CD4-positive, alpha-beta T cell (primary cell): ENCODE results near the gene EEFSEC. TPM values are rescaled to one million over a fixed set of nuclear protein-coding genes. Genes with fewer than 3 reads are reported as not detected.

Source experiments
- ATAC-seq: fragments of 200-7000 bp; cut with Tn5 transposase; one replicate; pipeline ENCODE4 v1.10.0; 2022; ENCODE audit warnings: mild to moderate bottlenecking; ENCODE audit not compliant: poor library complexity
- CTCF ChIA-PET: fragments of 350-600 bp; sonication (Branson Sonifier 250); formaldehyde crosslinking; loops from one replicate; lab custom pipeline; 2021; ENCODE audit warnings: antibody characterized with exemption, inconsistent platforms; lab: Charles Lee
- POLR2A ChIA-PET: fragments of 350-600 bp; sonication (Branson Sonifier 250); formaldehyde crosslinking; loops from one replicate; lab custom pipeline; 2021; ENCODE audit warnings: antibody characterized with exemption, inconsistent platforms; lab: Charles Lee
- DNase-seq, 14 experiments: peaks; one replicate each; pipeline ENCODE4 v3.0.0-alpha.2; 2013 to 2020; ENCODE audit warnings: mixed read lengths in 2 of 14
- H3K27ac ChIP-seq, 2 donors: one replicate each; pipeline versions ENCODE4 v1.5.1 to v1.7.0; 2013; ENCODE audit warnings: low read length in 2 of 2, low read depth in 1 of 2, mild to moderate bottlenecking in 1 of 2
- H3K27me3 ChIP-seq, 2 experiments: 1 replicate in 1 of 2; 2 replicates in 1 of 2; pipeline versions ENCODE4 v1.6.1 to v1.7.0; 2013; ENCODE audit warnings: low read length in 2 of 2, control low read depth in 1 of 2, mild to moderate bottlenecking in 1 of 2, moderate library complexity in 1 of 2; ENCODE audit not compliant: insufficient read depth in 2 of 2, control insufficient read depth in 1 of 2
- H3K36me3 ChIP-seq: one replicate; pipeline ENCODE4 v1.6.1; 2013; ENCODE audit warnings: low read length, control low read depth; ENCODE audit not compliant: insufficient read depth
- H3K4me1 ChIP-seq: one replicate; pipeline ENCODE4 v1.6.1; 2013; ENCODE audit warnings: low read length, control low read depth; ENCODE audit not compliant: insufficient read depth
- H3K4me3 ChIP-seq: one replicate; pipeline ENCODE4 v1.5.1; 2013; ENCODE audit warnings: mild to moderate bottlenecking, low read length, moderate library complexity
- H3K9me3 ChIP-seq, 2 experiments: 1 replicate in 1 of 2; 2 replicates in 1 of 2; pipeline versions ENCODE4 v1.6.1 to v1.7.0; 2013; ENCODE audit warnings: low read length in 2 of 2, mild to moderate bottlenecking in 2 of 2, control low read depth in 1 of 2, moderate library complexity in 1 of 2; ENCODE audit not compliant: control insufficient read depth in 1 of 2, insufficient read depth in 1 of 2
- H3K27ac Mint-ChIP-seq: one replicate; pipeline ENCODE4 v1.8.0; 2020; ENCODE audit warnings: mixed read lengths
- H3K27me3 Mint-ChIP-seq: one replicate; pipeline ENCODE4 v1.8.0; 2021; ENCODE audit warnings: mixed read lengths
- H3K36me3 Mint-ChIP-seq: one replicate; pipeline ENCODE4 v1.8.0; 2021; ENCODE audit warnings: low read depth, mixed read lengths
- H3K4me1 Mint-ChIP-seq: one replicate; pipeline ENCODE4 v1.8.0; 2021; ENCODE audit warnings: low read depth, mixed read lengths
- H3K4me3 Mint-ChIP-seq: one replicate; pipeline ENCODE4 v1.8.0; 2020; ENCODE audit warnings: mild to moderate bottlenecking, mixed read lengths
- H3K9me3 Mint-ChIP-seq: one replicate; pipeline ENCODE4 v1.8.0; 2020; ENCODE audit warnings: mixed read lengths
- CTCF ChIP-seq: fragments of 200-600 bp; IDR thresholded peaks from one replicate; pipeline ENCODE4 v1.8.0; 2022; ENCODE audit warnings: antibody characterized with exemption, mild to moderate bottlenecking
- intact Hi-C, 2 experiments: fragments of 100-400 bp; cut with DNase I in 1 of 2; cut with micrococcal nuclease in 1 of 2; formaldehyde crosslinking; loops; one replicate each; pipeline versions ENCODE4 v1.15.1 to v1.9.0; 2023 to 2025; cut with DNase I, micrococcal nuclease
- total RNA-seq, 174 experiments: library from RNA in 2 of 174; stranded (reverse) in 2 of 174; gene quantifications; one replicate each; pipeline ENCODE4 v1.2.3 and lab custom pipeline; 2021 to 2026

The EEFSEC gene
- total RNA-seq, 2 experiments from 2014 or later, result 13.1 to 13.9 TPM

- peaks cover 5% of the 10 kb centered on the region for H3K36me3 ChIP-seq
- no peak overlapping the region for H3K4me3 Mint-ChIP-seq
- ChIA-PET POLR2A (no interaction called here), CTCF (no interaction called here)
- peaks cover 0 to 12% of the 10 kb centered on the region in 2 experiments for H3K9me3 ChIP-seq
- peaks cover 1% of the 10 kb centered on the region for H3K9me3 Mint-ChIP-seq
- no peak overlapping the region for H3K4me3 ChIP-seq
- no peak for ATAC-seq
- no peaks in the 10 kb centered on the region for H3K27me3 ChIP-seq
- H3K4me1 Mint-ChIP-seq, result peaks cover 8% of the 10 kb centered on the region
- intact Hi-C loops, result no loop called here
- no peak for TF ChIP-seq CTCF
- H3K4me1 ChIP-seq, result no peaks in the 10 kb centered on the region
- peaks cover 38% of the 10 kb centered on the region for H3K36me3 Mint-ChIP-seq
- no peaks in the 10 kb centered on the region for H3K27me3 Mint-ChIP-seq
- H3K27ac ChIP-seq, result no peak overlapping the region
- no peak overlapping the region for H3K27ac Mint-ChIP-seq
- no peak for DNase-seq
These were observed 62.7 kb downstream of the EEFSEC start for GRCh38 chr3:128215800-128216495.

GRCh38 chr3:128217702-128218547 lies 64.6 kb downstream of the EEFSEC start:
- H3K4me1 Mint-ChIP-seq, result peaks cover 8% of the 10 kb centered on the region
- H3K27me3 Mint-ChIP-seq, result no peaks in the 10 kb centered on the region
- Histone ChIP-seq H3K4me1 (no peaks in the 10 kb centered on the region), H3K4me3 (no peak overlapping the region), H3K27me3 (no peaks in the 10 kb centered on the region), H3K27ac (no peak overlapping the region), H3K9me3 (peaks cover 9 to 17% of the 10 kb centered on the region in 2 experiments), H3K36me3 (peaks cover 5% of the 10 kb centered on the region)
- H3K4me3 Mint-ChIP-seq, result no peak overlapping the region
- H3K9me3 Mint-ChIP-seq, result peaks cover 3% of the 10 kb centered on the region
- peaks cover 53% of the 10 kb centered on the region for H3K36me3 Mint-ChIP-seq
- ChIA-PET CTCF (no interaction called here), POLR2A (no interaction called here)
- intact Hi-C loops, result no loop called here
- DNase-seq (no peak), ATAC-seq (no peak)
- no peak for TF ChIP-seq CTCF
- no peak overlapping the region for H3K27ac Mint-ChIP-seq

- no peak overlapping the region for H3K27ac ChIP-seq
- Mint-ChIP-seq H3K27me3 (no peaks in the 10 kb centered on the region), H3K36me3 (peaks cover 58% of the 10 kb centered on the region), H3K27ac (no peak overlapping the region), H3K4me1 (peaks cover 8% of the 10 kb centered on the region), H3K4me3 (no peak overlapping the region), H3K9me3 (peaks cover 3% of the 10 kb centered on the region)
- H3K4me3 ChIP-seq, result no peak overlapping the region
- peaks cover 16 to 22% of the 10 kb centered on the region in 2 experiments for H3K9me3 ChIP-seq
- ATAC-seq (no peak), DNase-seq (no peak)
- H3K4me1 ChIP-seq, result no peaks in the 10 kb centered on the region
- H3K36me3 ChIP-seq, result peaks cover 5% of the 10 kb centered on the region
- TF ChIP-seq CTCF, result no peak
- intact Hi-C loops, result no loop called here
- CTCF ChIA-PET, result no interaction called here
- POLR2A ChIA-PET, result no interaction called here
- H3K27me3 ChIP-seq, result no peaks in the 10 kb centered on the region
These were observed 65.4 kb downstream of the EEFSEC start for GRCh38 chr3:128218548-128219257.
